GM18858 (cell line): ENCODE measurements around the gene TROAP.
"Not testable (repeated sequence)": the region's sequence is repeated elsewhere in the genome, so short reads cannot be mapped to it uniquely, and the experiment has no call there.

Experiments
- ATAC-seq: cut with Tn5 transposase; IDR thresholded peaks from one replicate; pipeline ENCODE4 v1.9.1; 2021; ENCODE audit not compliant: unreplicated experiment

Gene TROAP, protein sequence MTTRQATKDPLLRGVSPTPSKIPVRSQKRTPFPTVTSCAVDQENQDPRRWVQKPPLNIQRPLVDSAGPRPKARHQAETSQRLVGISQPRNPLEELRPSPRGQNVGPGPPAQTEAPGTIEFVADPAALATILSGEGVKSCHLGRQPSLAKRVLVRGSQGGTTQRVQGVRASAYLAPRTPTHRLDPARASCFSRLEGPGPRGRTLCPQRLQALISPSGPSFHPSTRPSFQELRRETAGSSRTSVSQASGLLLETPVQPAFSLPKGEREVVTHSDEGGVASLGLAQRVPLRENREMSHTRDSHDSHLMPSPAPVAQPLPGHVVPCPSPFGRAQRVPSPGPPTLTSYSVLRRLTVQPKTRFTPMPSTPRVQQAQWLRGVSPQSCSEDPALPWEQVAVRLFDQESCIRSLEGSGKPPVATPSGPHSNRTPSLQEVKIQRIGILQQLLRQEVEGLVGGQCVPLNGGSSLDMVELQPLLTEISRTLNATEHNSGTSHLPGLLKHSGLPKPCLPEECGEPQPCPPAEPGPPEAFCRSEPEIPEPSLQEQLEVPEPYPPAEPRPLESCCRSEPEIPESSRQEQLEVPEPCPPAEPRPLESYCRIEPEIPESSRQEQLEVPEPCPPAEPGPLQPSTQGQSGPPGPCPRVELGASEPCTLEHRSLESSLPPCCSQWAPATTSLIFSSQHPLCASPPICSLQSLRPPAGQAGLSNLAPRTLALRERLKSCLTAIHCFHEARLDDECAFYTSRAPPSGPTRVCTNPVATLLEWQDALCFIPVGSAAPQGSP

GRCh38 chr12:49322708-49323523 is at the start of gene TROAP:
TROAP (plus strand) TSS chr12:49323255; CDS start chr12:49323609, 354 bp downstream.
- ATAC-seq = peak; percentile 91

GRCh38 chr12:49273726-49274395 is 49.2 kb upstream of the TROAP start:
- ATAC-seq = no peak

DNA sequence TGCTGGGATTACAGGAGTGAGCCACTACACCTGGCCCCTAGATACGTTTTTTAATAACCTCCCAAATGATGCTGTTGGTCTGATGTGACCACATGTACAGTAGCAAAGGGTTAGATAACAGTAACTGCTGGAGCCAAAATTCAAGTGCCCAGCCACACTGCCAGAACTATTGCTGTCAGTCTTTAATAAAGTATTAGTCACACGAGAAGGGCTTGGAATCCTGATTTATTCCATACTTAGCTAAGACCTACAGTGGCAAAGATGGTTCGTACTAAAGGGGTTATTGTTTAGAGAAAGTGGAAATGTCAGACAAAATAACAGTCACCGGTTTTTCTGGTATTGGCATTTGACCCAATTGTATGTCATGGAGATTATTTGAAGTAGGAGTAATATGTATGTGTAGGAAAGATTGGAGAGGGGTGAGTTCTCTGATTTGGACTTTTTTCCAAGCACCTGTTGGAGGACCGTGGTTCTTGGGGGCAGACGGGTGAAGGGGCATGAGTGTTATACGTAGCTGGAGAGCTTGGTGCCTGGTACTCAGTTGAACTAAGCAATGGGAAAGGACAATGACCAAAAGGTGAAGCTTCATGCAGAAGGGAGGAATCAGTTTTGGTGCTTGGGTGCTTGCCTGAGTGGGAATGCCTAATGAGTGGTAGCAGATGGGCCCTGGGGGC is 48.5 kb upstream of the TROAP start:
- no peak for ATAC-seq

DNA sequence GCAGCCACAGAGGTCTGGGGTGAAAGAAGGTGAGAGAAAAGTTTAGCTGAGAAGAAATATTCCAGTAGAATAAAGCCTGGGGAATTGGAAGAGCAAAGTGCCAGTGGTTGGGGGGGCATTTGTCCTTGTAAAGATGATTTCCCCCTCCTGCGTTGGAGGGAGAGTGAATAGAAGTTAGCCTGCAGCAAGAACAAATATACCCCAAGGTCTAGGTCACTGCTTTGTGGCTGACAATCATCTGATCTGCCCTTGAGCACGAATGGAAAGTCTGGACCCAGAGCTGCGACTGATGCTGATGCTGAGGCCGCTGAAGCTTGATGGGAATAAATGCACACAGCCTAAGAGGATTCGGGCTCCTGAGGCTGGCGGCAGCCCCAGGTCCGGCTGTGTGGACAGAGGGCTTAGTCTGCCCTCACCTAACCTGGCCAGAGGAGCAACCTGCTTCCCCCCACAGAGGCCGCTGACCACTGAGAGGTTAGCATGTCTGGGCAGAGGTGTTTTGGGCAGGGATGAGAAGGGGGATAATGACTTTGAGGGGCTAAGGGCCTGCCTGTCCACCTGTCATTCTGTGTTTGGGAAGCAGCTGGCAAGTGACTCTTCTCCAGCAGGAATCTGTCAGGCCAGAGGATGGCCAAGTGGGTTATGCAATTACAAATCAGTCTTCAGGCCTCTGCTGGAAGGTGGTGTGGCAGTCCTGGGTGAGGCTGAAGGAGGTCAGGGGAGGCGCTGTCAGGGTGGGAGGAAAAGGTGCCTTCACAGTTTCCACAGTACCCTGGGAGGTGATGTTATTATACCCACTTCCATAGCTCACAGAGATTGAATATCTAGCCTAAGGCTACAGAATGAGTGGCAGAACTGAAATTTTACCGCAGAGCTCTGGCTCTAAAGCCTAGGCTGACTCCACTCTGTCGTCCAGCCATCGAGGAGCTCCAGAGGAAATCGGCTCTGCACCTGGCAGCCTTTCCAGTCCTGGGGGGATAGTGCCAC is 46.5 kb upstream of the TROAP start:
- ATAC-seq = no peak

GRCh38 chr12:49277466-49277865 is 45.6 kb upstream of the TROAP start:
- no peak for ATAC-seq

GRCh38 chr12:49279706-49280159 is 43.3 kb upstream of the TROAP start:
- no peak for ATAC-seq

GRCh38 chr12:49280545-49280944 is 42.5 kb upstream of the TROAP start:
- not testable (repeated sequence) for ATAC-seq

- no peak for ATAC-seq
These were observed 40.8 kb upstream of the TROAP start for GRCh38 chr12:49282302-49282701.

GRCh38 chr12:49282740-49283375 is 40.2 kb upstream of the TROAP start:
- ATAC-seq = not testable (repeated sequence)

GRCh38 chr12:49283541-49284429 is 39.3 kb upstream of the TROAP start:
- ATAC-seq = no peak

DNA sequence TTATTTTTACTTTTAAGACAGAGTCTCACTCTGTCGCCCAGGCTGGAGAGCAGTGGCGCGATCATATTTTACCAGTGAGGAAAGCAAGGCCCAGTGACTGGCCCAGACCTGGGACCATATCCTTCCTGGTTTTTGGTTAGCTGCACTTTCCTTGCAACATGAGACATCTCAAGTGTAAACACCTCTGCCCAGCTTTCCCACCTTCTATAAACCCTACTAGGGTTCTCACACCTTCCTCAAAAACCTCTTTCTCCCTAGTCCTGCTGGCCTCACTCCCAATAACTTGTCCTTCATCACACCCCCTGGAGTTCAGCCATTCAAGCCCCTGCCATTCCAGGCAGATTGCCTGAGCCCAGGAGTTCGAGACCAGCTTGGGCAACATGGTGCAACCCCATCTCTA is 38.4 kb upstream of the TROAP start:
- no peak for ATAC-seq

GRCh38 chr12:49287876-49288275 is 35.2 kb upstream of the TROAP start:
- no peak for ATAC-seq

DNA sequence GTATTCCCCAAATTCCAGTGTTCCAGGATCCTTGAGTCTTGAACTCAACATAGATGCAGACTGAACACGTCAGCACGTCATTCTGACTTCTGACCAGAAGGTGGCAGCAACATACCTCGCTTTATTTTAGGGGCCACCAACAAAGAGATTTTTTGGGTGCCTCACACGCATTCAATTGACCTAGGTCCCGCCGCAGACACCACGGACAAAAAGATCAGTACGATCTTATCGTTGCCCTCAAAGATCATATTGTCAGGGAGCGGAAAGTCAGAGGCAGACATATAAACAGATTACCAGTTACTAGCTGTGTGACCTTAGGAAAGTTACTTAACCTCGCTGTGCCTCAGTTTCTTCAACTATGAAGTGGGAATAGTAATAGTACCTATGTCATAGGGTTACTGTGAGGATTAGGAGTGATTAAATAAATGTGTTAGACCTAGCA is 34.6 kb upstream of the TROAP start:
- ATAC-seq = no peak

- no peak for ATAC-seq
These were observed 34.0 kb upstream of the TROAP start for GRCh38 chr12:49288922-49289555.

DNA sequence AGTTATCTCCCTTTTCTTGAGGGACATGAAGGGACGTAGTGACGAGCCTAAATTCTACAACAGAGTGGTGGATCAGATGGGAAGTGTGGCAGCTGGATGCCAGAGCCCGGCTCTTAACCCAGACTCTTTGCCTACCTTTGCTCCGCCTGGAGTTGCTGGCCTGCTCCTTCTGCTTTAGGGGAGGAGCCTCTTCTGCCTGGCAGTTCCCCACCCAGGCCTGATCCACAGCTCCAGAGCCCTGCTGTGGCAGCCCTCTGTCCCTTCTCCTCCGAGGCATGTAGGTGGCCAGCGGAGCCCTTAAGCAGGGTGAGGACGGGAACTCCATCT is 30.4 kb upstream of the TROAP start:
- ATAC-seq = no peak

DNA sequence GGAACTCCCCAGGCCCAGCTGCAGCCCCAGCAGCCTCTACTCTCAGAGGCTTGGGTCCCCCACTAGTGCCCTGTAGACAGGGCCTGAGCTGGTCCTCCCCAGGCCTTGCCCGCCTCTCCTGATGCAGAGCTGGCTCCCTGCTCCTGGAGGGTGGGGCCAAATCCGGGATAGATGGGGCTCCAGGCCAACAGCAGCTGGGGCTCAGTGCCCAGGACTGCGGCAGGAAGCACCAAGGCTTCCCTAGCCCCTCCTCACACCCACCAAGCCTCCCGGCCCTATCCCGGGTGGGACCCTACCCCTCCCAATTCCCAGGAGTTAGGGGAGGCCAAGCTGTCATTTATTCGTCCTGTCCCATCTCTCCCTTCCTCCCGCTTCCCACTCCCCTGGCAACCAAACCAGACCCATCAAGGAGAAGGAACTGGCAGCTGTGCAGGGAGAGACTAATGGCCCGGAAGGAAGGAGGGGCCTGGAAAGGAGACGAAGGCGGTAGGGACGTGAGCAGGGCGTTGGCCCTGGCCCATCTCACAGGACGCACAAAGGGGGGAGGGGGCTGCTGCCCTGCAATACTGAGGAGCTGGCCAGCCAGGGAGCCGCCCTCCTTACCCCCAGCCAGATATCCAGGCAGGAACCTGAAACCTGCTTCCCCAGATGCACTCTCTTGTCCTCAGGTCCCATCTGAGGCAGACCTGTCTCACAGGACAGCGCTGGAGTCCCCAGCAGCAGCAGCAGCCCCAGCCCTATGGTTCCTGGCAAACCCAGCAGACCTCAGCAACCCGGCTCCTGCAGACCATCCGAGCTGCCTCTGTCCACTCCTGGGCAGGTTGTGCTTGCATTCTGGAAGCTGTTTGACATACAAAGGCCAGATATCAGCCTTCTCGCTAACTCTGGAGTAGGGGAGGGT is 29.7 kb upstream of the TROAP start:
- no peak for ATAC-seq
